K562 (cell line): Measurements from ENCODE around the gene STK24. TPM values are rescaled to one million over a fixed set of nuclear protein-coding genes. Genes with fewer than 3 reads are reported as not detected.

Source experiments
- ATAC-seq: fragments of 200-7000 bp; cut with Tn5 transposase; 3 replicates; pipeline ENCODE4 v1.9.1; 2020; ENCODE audit warnings: moderate library complexity
- BruUV-seq: library from RNA; stranded (reverse); fragments of 400-500 nt; replicated peaks from 2 replicates; lab custom pipeline; 2021; lab: Mats Ljungman, UMichigan
- CTCF ChIA-PET: fragments of 300-600 bp; formaldehyde crosslinking; extraction: SDS; loops from one replicate; lab custom pipeline; 2021; ENCODE audit warnings: low intra/inter-chr PET ratio; lab: Yijun Ruan, JAX
- POLR2A ChIA-PET: fragments of 300-600, 350-650 bp; sonication (Branson Sonifier 250); formaldehyde crosslinking; extraction: SDS; loops from one replicate; lab custom pipeline; 2021; ENCODE audit warnings: antibody characterized with exemption, inconsistent platforms; lab: Yijun Ruan, JAX
- DNase-seq, 4 experiments: peaks; one replicate each; pipeline versions ENCODE4 v3.0.0 to v3.0.0-alpha.2; 2011 to 2018; ENCODE audit warnings: low spot score in 3 of 4, mixed read lengths in 3 of 4; ENCODE audit errors: extremely low read depth in 1 of 4
- FAIRE-seq: peaks from 2 replicates; lab custom pipeline; 2011; peaks lifted over from hg19 to GRCh38; lab: Jason Lieb, UNC
- H2AFZ ChIP-seq: 2 replicates; pipeline ENCODE4 v1.6.0; 2011; ENCODE audit warnings: low read depth, low read length, control low read depth, inconsistent platforms
- H3K27ac ChIP-seq: fragments of 200-600 bp; 3 replicates; pipeline ENCODE4 v1.8.0; 2011; ENCODE audit warnings: low read depth, mild to moderate bottlenecking, control low read depth, inconsistent platforms, low read length, moderate library complexity, mixed read lengths; ENCODE audit errors: extremely low read depth
- H3K27me3 ChIP-seq, 2 experiments: fragments of 300-600 bp in 1 of 2; 2 replicates in 1 of 2; 3 replicates in 1 of 2; pipeline versions ENCODE4 v1.6.0 to v1.8.0; 2011; ENCODE audit warnings: inconsistent platforms in 2 of 2, low read length in 2 of 2, mild to moderate bottlenecking in 1 of 2, mixed read lengths in 1 of 2, moderate library complexity in 1 of 2; ENCODE audit not compliant: control insufficient read depth in 2 of 2, insufficient read depth in 2 of 2
- H3K36me3 ChIP-seq: fragments of 300-600 bp; 3 replicates; pipeline ENCODE4 v1.8.0; 2011; ENCODE audit warnings: mild to moderate bottlenecking, low read length, inconsistent platforms; ENCODE audit not compliant: control insufficient read depth, insufficient read depth
- H3K4me1 ChIP-seq, 2 experiments: fragments of 200-600 bp in 1 of 2; replicated peaks in 1 of 2; 2 replicates in 1 of 2; 3 replicates in 1 of 2; pipeline versions ENCODE4 v1.5.1 to v1.8.0; 2011; ENCODE audit warnings: inconsistent platforms in 2 of 2, low read length in 2 of 2, mild to moderate bottlenecking in 1 of 2, mixed read lengths in 1 of 2, moderate library complexity in 1 of 2; ENCODE audit not compliant: control insufficient read depth in 2 of 2, insufficient read depth in 2 of 2
- H3K4me2 ChIP-seq: 2 replicates; pipeline ENCODE4 v1.6.1; 2011; ENCODE audit warnings: low read length, control low read depth, inconsistent platforms, mixed read lengths; ENCODE audit not compliant: insufficient read depth
- H3K4me3 ChIP-seq: fragments of 200-600 bp; sonication (generic), shearing (Covaris generic); 2 replicates; pipeline ENCODE4 v1.5.1; 2016; ENCODE audit warnings: control low read depth, inconsistent platforms
- H3K79me2 ChIP-seq: fragments of 200-600 bp; 3 replicates; pipeline ENCODE4 v1.8.0; 2011; ENCODE audit warnings: low read length, inconsistent platforms; ENCODE audit not compliant: control insufficient read depth, insufficient read depth
- H3K9ac ChIP-seq, 2 experiments: 2 replicates each; pipeline versions ENCODE4 v1.6.0 to v1.6.1; 2011; ENCODE audit warnings: low read depth in 2 of 2, low read length in 2 of 2, control low read depth in 1 of 2, inconsistent platforms in 1 of 2, mild to moderate bottlenecking in 1 of 2, mixed read lengths in 1 of 2; ENCODE audit not compliant: insufficient read depth in 1 of 2
- H3K9me1 ChIP-seq: one replicate; pipeline ENCODE4 v1.6.0; 2011; ENCODE audit warnings: inconsistent platforms, mild to moderate bottlenecking, low read length, moderate library complexity; ENCODE audit not compliant: control insufficient read depth, insufficient read depth
- H3K9me3 ChIP-seq: replicated peaks from 2 replicates; pipeline ENCODE4 v1.5.1; 2011; ENCODE audit warnings: low read depth, low read length, inconsistent platforms; ENCODE audit not compliant: control insufficient read depth, insufficient read depth
- H4K20me1 ChIP-seq: replicated peaks from 2 replicates; pipeline ENCODE4 v1.6.1; 2011; ENCODE audit warnings: low read length, inconsistent platforms, mixed read lengths; ENCODE audit not compliant: control insufficient read depth, insufficient read depth
- ARID3B ChIP-seq: fragments of 250-450 bp; sonication (Bioruptor Pico); IDR thresholded peaks from 2 replicates; pipeline ENCODE4 v1.4.0; 2020; ENCODE audit warnings: borderline replicate concordance
- BRF2 ChIP-seq: IDR thresholded peaks from 3 replicates; pipeline ENCODE4 v1.6.1; 2011; ENCODE audit warnings: borderline replicate concordance, mild to moderate bottlenecking; ENCODE audit not compliant: insufficient read length, insufficient read depth
- CREB1 ChIP-seq, 2 experiments: sonication (generic) in 1 of 2; formaldehyde crosslinking in 1 of 2; IDR thresholded peaks; 2 replicates each; pipeline versions ENCODE4 v1.6.1 to v1.8.0; 2012 to 2022; ENCODE audit warnings: inconsistent platforms in 1 of 2, mild to moderate bottlenecking in 1 of 2, missing genetic modification reagents in 1 of 2, moderate library complexity in 1 of 2
- GATAD2B ChIP-seq: fragments of 450-650 bp; IDR thresholded peaks from 2 replicates; pipeline ENCODE4 v1.6.1; 2017; ENCODE audit warnings: mild to moderate bottlenecking, borderline replicate concordance
- GMEB1 ChIP-seq: fragments of 250-450 bp; sonication (Bioruptor Pico); IDR thresholded peaks from 2 replicates; pipeline ENCODE4 v1.4.0; 2020; ENCODE audit warnings: mild to moderate bottlenecking
- HLTF ChIP-seq: fragments of 450-650 bp; IDR thresholded peaks from 2 replicates; pipeline ENCODE4 v1.6.1; 2016
- KLF6 ChIP-seq: fragments of 250-450 bp; sonication (Bioruptor Pico); IDR thresholded peaks from 2 replicates; pipeline ENCODE4 v1.4.0; 2020; ENCODE audit warnings: mild to moderate bottlenecking, moderate library complexity, borderline replicate concordance
- POLR3G ChIP-seq: IDR thresholded peaks from 2 replicates; pipeline ENCODE4 v1.6.1; 2011; ENCODE audit not compliant: insufficient read length, insufficient replicate concordance; ENCODE audit errors: extremely low read depth
- PRPF4 ChIP-seq: fragments of 200-400 bp; formaldehyde crosslinking; IDR thresholded peaks from one replicate; pipeline ENCODE4 v1.6.1; 2017; ENCODE audit warnings: low read length, low read depth, mild to moderate bottlenecking; ENCODE audit not compliant: insufficient read depth, poor library complexity, severe bottlenecking
- SIN3B ChIP-seq: fragments of 450-650 bp; IDR thresholded peaks from 2 replicates; pipeline ENCODE4 v1.6.1; 2017; ENCODE audit warnings: low read depth, mild to moderate bottlenecking, moderate library complexity
- TGIF2 ChIP-seq: sonication (generic); formaldehyde crosslinking; IDR thresholded peaks from 2 replicates; pipeline ENCODE4 v1.8.1; 2022; ENCODE audit warnings: mild to moderate bottlenecking, missing genetic modification reagents, moderate library complexity
- ZBTB12 ChIP-seq: fragments of 250-450 bp; sonication (Bioruptor Pico); IDR thresholded peaks from 2 replicates; pipeline ENCODE4 v1.4.0; 2020
- ZNF3 ChIP-seq: fragments of 250-450 bp; sonication (Bioruptor Pico); IDR thresholded peaks from 2 replicates; pipeline ENCODE4 v1.5.0; 2021; ENCODE audit warnings: mild to moderate bottlenecking, moderate library complexity
- ZNF551 ChIP-seq: fragments of 250-450 bp; sonication (Bioruptor Pico); IDR thresholded peaks from 2 replicates; pipeline ENCODE4 v1.5.0; 2021; ENCODE audit warnings: mild to moderate bottlenecking, moderate library complexity
- ZNF644 ChIP-seq: fragments of 200-800 bp; sonication (Bioruptor generic); IDR thresholded peaks from 2 replicates; pipeline ENCODE4 v1.6.1; 2016; ENCODE audit warnings: low read depth, missing genetic modification characterization, missing compliant biosample characterization
- WGBS: fragments of 100-300 bp; shearing (Covaris generic); methylation state at CpG from one replicate; pipeline ENCODE4 v1.1.6; 2016; ENCODE audit warnings: low coverage, mixed read lengths; ENCODE audit not compliant: insufficient coverage; ENCODE audit errors: missing lambda C conversion rate; 5-methylcytosine and 5-hydroxymethylcytosine counted together
- in situ Hi-C: fragments of 300-500 bp; cut with MboI; formaldehyde crosslinking; loops from 4 replicates; pipeline ENCODE4 v1.15.0; 2018; ENCODE audit warnings: inconsistent platforms, mixed read lengths
- intact Hi-C: fragments of 100-400 bp; cut with micrococcal nuclease; formaldehyde crosslinking; loops from 2 replicates; pipeline ENCODE4 v1.14.2; 2022
- polyA plus RNA-seq, 8 experiments: library from polyadenylated mRNA; depleted of rRNA in 4 of 8; stranded (reverse) in 5 of 8; unstranded in 3 of 8; fragments of >200 nt; fragmentation: Nextera tagmentation in 2 of 8; fragmentation: Illumina TruSeq in 1 of 8; extraction: Ambion mirVana in 2 of 8; extraction: Trizol in 1 of 8; gene quantifications; 2 replicates each; pipeline versions ENCODE4 v1.2.1 to v1.2.3, GENCODE V29; 2011 to 2014; ENCODE audit warnings: inconsistent platforms in 1 of 8, missing spikeins in 1 of 8
- total RNA-seq, 7 experiments: library from RNA; depleted of rRNA in 6 of 7; stranded (reverse); fragments of >200 nt in 6 of 7; fragmentation: Illumina TruSeq in 2 of 7; extraction: Trizol in 2 of 7; gene quantifications; 2 replicates each; pipeline versions ENCODE4 v1.2.1 to v1.2.3, GENCODE V29; 2011 to 2021; ENCODE audit warnings: low replicate concordance in 1 of 7

The STK24 gene
- total and polyA plus RNA-seq, 9 of the 15 experiments (the other 6 are each of a cell fraction or from before 2014, with no cell fraction given), result 3.8 to 78.4 (median 28.2) TPM

GRCh38 chr13:98427331-98427995 is 149.4 kb downstream of the STK24 start:
- H3K9me3 ChIP-seq, result no peaks in the 10 kb centered on the region
- no peaks in the 10 kb centered on the region for H3K36me3 ChIP-seq
- BruUV-seq, result no TSS peak
- CTCF ChIA-PET, result interaction anchor here (0.6 kb wide), 1 partner anchor 14 kb away, joined by 5 read pairs; no protein-coding TSS in a partner anchor
- no peak overlapping the region for H3K27ac ChIP-seq
- no peak overlapping the region for H3K4me2 ChIP-seq
- intact Hi-C loops (no loop called here), in situ Hi-C loops (no loop called here)
- no peaks in the 10 kb centered on the region for H4K20me1 ChIP-seq
- DNase-seq (no peak), ATAC-seq (no peak), FAIRE-seq (no peak)
- POLR2A ChIA-PET, result interaction anchor here (0.6 kb wide), 1 partner anchor 355 kb away, joined by 3 read pairs; no protein-coding TSS in a partner anchor
- H3K4me3 ChIP-seq, result no peak overlapping the region
- H3K4me1 ChIP-seq, result peaks cover 0 to 4% of the 10 kb centered on the region in 2 experiments; a peak in 2 of 5 replicates
- H2AFZ ChIP-seq, result no peak overlapping the region
- no peaks in the 10 kb centered on the region for H3K9me1 ChIP-seq
- H3K9ac ChIP-seq, result no peak overlapping the region
- 0% methylated on average over 13 of the region's 13 CpGs for WGBS
- TF ChIP-seq ZBTB12, result no peak
- no peak for TF ChIP-seq PRPF4
- no peak for TF ChIP-seq SIN3B
- TF ChIP-seq ARID3B (CRISPR knock-in tag), result no peak
- TF ChIP-seq ZNF644 (tag), result no peak
- no peak for TF ChIP-seq HLTF
- no peak for TF ChIP-seq TGIF2 (CRISPR knock-in tag)
- TF ChIP-seq BRF2, result no peak
- no peak for TF ChIP-seq KLF6 (CRISPR knock-in tag)
- TF ChIP-seq GMEB1 (CRISPR knock-in tag), result no peak
- TF ChIP-seq GATAD2B, result no peak
- TF ChIP-seq CREB1 (IDR thresholded peaks at IDR 0.05), result no peak
- TF ChIP-seq CREB1 (CRISPR knock-in tag; IDR thresholded peaks at IDR 0.05), result no peak
- no peak for TF ChIP-seq ZNF3
- no peak for TF ChIP-seq ZNF551 (CRISPR knock-in tag)
- TF ChIP-seq POLR3G, result no peak
- H3K79me2 ChIP-seq, result no peaks in the 10 kb centered on the region
- H3K27me3 ChIP-seq, result peaks cover 15 to 45% of the 10 kb centered on the region in 2 experiments
